ENCODE measurements around the gene PRELID2.

DNA sequence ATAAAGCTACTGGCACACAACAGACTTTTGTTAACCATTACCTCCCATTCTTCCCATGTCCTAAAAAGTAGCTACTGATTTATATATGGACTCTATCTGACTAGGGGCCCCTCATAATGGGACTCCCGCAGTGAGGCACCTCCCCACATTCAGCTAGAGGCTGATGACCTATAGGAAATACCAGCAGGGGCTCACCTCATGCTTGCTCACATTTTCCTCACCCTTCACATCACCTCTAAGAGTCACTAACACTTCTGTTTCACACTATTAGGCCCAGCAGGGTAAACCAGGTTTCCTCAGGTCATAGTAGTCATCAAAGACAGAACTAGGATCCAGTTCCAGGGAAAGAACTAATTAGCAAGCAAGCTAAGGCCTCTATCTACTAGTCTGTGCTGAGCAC lies 60.7 kb downstream of the PRELID2 start:
- TF ChIP-seq POLR2A (IDR thresholded peaks at IDR 0.05), result no peak
- TF ChIP-seq POLR2AphosphoS5 (IDR thresholded peaks at IDR 0.05), result no peak

All from upper lobe of left lung (tissue), 4 donors.